DOHH2 (cell line): ENCODE data around the gene OTUD5.

ENCODE experiments used
- H3F3A ChIP-seq: fragments of 200-600 bp; sonication (generic), shearing (Covaris generic); 2 replicates; pipeline ENCODE4 v1.6.0; 2016; ENCODE audit warnings: antibody characterized with exemption, mild to moderate bottlenecking; ENCODE audit not compliant: control insufficient read depth, insufficient read depth
- H3K27ac ChIP-seq: fragments of 200-600 bp; sonication (generic); 2 replicates; pipeline ENCODE4 v1.5.1; 2014; ENCODE audit warnings: low read depth, mild to moderate bottlenecking, low read length, moderate library complexity
- H3K27me3 ChIP-seq: fragments of 200-600 bp; sonication (generic); 2 replicates; pipeline ENCODE4 v1.6.1; 2014; ENCODE audit warnings: mild to moderate bottlenecking, low read length, mixed read lengths; ENCODE audit not compliant: control insufficient read depth
- H3K36me3 ChIP-seq: fragments of 200-600 bp; sonication (generic); 2 replicates; pipeline ENCODE4 v1.6.1; 2014; ENCODE audit warnings: mild to moderate bottlenecking, low read length, moderate library complexity, mixed read lengths; ENCODE audit not compliant: control insufficient read depth
- H3K4me1 ChIP-seq: fragments of 200-600 bp; sonication (generic); 2 replicates; pipeline ENCODE4 v1.6.1; 2014; ENCODE audit warnings: mild to moderate bottlenecking, low read length, mixed read lengths; ENCODE audit not compliant: control insufficient read depth
- H3K4me2 ChIP-seq: fragments of 200-600 bp; sonication (generic); 2 replicates; pipeline ENCODE4 v1.6.0; 2014; ENCODE audit warnings: mild to moderate bottlenecking, low read length, moderate library complexity
- H3K4me3 ChIP-seq: fragments of 200-600 bp; sonication (generic); 2 replicates; pipeline ENCODE4 v1.5.1; 2014; ENCODE audit warnings: mild to moderate bottlenecking, low read length, mixed read lengths
- H3K79me2 ChIP-seq: fragments of 200-600 bp; sonication (generic); 2 replicates; pipeline ENCODE4 v1.6.1; 2014; ENCODE audit warnings: mild to moderate bottlenecking, low read length, mixed read lengths; ENCODE audit not compliant: control insufficient read depth
- H3K9me2 ChIP-seq: fragments of 200-600 bp; sonication (generic); replicated peaks from 2 replicates; pipeline ENCODE4 v1.6.1; 2014; ENCODE audit warnings: mild to moderate bottlenecking, low read length, mixed read lengths; ENCODE audit not compliant: control insufficient read depth
- H3K9me3 ChIP-seq: fragments of 200-600 bp; sonication (generic); 2 replicates; pipeline ENCODE4 v1.6.1; 2014; ENCODE audit warnings: antibody characterized with exemption, low read length, mixed read lengths; ENCODE audit not compliant: control insufficient read depth, insufficient read depth
- H4K20me1 ChIP-seq: fragments of 200-600 bp; sonication (generic); 2 replicates; pipeline ENCODE4 v1.6.0; 2014; ENCODE audit warnings: low read depth, mild to moderate bottlenecking, antibody characterized with exemption, low read length, moderate library complexity; ENCODE audit not compliant: control insufficient read depth, insufficient read depth
- EZH2phosphoT487 ChIP-seq: fragments of 200-600 bp; sonication (generic); IDR thresholded peaks from 2 replicates; pipeline ENCODE4 v1.6.1; 2017; ENCODE audit warnings: borderline replicate concordance, mild to moderate bottlenecking, antibody characterized with exemption, low read length, moderate library complexity, mixed read lengths
- TF ChIP-seq, protein P1 (sequence below): fragments of 200-600 bp; sonication (generic); IDR thresholded peaks from one replicate; pipeline ENCODE4 v1.5.1; 2014; ENCODE audit warnings: antibody characterized with exemption, mild to moderate bottlenecking, low read depth, low read length; ENCODE audit not compliant: poor library complexity, severe bottlenecking

OTUD5 gene

GRCh38 chrX:48978226-48978625, 20.8 kb upstream of the OTUD5 start:
- Histone ChIP-seq H3K9me2 (no peaks in the 10 kb centered on the region), H3K27me3 (no peaks in the 10 kb centered on the region), H3K4me3 (no peak overlapping the region), H3K36me3 (peaks cover 37% of the 10 kb centered on the region), H3K4me2 (no peak overlapping the region), H3F3A (no peaks in the 10 kb centered on the region), H3K4me1 (no peaks in the 10 kb centered on the region), H3K9me3 (no peaks in the 10 kb centered on the region), H3K79me2 (no peaks in the 10 kb centered on the region), H3K27ac (no peak overlapping the region), H4K20me1 (no peaks in the 10 kb centered on the region)
- TF ChIP-seq, protein P1, sequence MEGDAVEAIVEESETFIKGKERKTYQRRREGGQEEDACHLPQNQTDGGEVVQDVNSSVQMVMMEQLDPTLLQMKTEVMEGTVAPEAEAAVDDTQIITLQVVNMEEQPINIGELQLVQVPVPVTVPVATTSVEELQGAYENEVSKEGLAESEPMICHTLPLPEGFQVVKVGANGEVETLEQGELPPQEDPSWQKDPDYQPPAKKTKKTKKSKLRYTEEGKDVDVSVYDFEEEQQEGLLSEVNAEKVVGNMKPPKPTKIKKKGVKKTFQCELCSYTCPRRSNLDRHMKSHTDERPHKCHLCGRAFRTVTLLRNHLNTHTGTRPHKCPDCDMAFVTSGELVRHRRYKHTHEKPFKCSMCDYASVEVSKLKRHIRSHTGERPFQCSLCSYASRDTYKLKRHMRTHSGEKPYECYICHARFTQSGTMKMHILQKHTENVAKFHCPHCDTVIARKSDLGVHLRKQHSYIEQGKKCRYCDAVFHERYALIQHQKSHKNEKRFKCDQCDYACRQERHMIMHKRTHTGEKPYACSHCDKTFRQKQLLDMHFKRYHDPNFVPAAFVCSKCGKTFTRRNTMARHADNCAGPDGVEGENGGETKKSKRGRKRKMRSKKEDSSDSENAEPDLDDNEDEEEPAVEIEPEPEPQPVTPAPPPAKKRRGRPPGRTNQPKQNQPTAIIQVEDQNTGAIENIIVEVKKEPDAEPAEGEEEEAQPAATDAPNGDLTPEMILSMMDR, result no peak
- TF ChIP-seq EZH2phosphoT487, result no peak

GRCh38 chrX:48976086-48976485, 18.7 kb upstream of the OTUD5 start:
- H4K20me1 ChIP-seq, result no peaks in the 10 kb centered on the region
- H3K27me3 ChIP-seq, result no peaks in the 10 kb centered on the region
- no peak overlapping the region for H3K4me3 ChIP-seq
- no peaks in the 10 kb centered on the region for H3K9me3 ChIP-seq
- no peak overlapping the region for H3K27ac ChIP-seq
- H3K36me3 ChIP-seq, result peaks cover 18% of the 10 kb centered on the region
- TF ChIP-seq EZH2phosphoT487, result no peak
- TF ChIP-seq, protein P1, result no peak
- H3K79me2 ChIP-seq, result no peaks in the 10 kb centered on the region
- no peak overlapping the region for H3K4me2 ChIP-seq
- H3F3A ChIP-seq, result no peaks in the 10 kb centered on the region
- H3K4me1 ChIP-seq, result peaks cover 11% of the 10 kb centered on the region
- H3K9me2 ChIP-seq, result no peaks in the 10 kb centered on the region

DNA sequence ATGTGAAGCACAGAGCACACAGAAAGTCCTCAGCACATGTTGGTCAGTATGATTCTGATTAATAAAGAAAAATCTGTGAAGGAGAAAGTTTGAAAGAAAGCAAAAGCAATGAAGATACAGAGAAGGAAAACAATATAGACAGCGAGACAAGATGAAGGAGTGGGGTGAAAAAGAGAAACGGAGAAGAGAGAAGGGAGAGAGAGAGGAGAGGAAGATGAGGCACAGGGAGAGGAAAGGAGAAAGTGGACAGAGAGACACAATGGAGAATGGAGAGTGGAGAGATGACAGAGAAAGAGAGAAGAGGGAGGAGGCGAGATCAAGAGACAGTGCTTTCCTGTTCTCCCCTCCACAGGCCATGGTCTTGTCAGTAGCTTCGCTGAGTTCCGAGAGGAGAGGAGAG, 18.1 kb upstream of the OTUD5 start:
- no peaks in the 10 kb centered on the region for H3K9me2 ChIP-seq
- H3K27me3 ChIP-seq, result no peaks in the 10 kb centered on the region
- no peak overlapping the region for H3K4me2 ChIP-seq
- no peaks in the 10 kb centered on the region for H3K79me2 ChIP-seq
- TF ChIP-seq EZH2phosphoT487, result no peak
- TF ChIP-seq, protein P1, result no peak
- no peaks in the 10 kb centered on the region for H3K9me3 ChIP-seq
- H3K4me1 ChIP-seq, result peaks cover 11% of the 10 kb centered on the region
- no peaks in the 10 kb centered on the region for H4K20me1 ChIP-seq
- H3K27ac ChIP-seq, result no peak overlapping the region
- no peak overlapping the region for H3K4me3 ChIP-seq
- no peaks in the 10 kb centered on the region for H3F3A ChIP-seq
- H3K36me3 ChIP-seq, result peaks cover 16% of the 10 kb centered on the region

- Histone ChIP-seq H3K27ac (no peak overlapping the region), H3K4me1 (peaks cover 11% of the 10 kb centered on the region), H3K9me3 (no peaks in the 10 kb centered on the region), H3K27me3 (no peaks in the 10 kb centered on the region), H3K4me2 (no peak overlapping the region), H3K4me3 (no peak overlapping the region), H3K9me2 (no peaks in the 10 kb centered on the region), H3F3A (no peaks in the 10 kb centered on the region), H4K20me1 (no peaks in the 10 kb centered on the region), H3K36me3 (peaks cover 16% of the 10 kb centered on the region), H3K79me2 (no peaks in the 10 kb centered on the region)
- TF ChIP-seq, protein P1, result no peak
- TF ChIP-seq EZH2phosphoT487, result no peak
Observed at GRCh38 chrX:48975041-48975440, 17.6 kb upstream of the OTUD5 start.
